ENCODE measurements around the gene CATSPERZ.
"Not testable (repeated sequence)": the region's sequence is repeated elsewhere in the genome, so short reads cannot be mapped to it uniquely, and the experiment has no call there.

Gene CATSPERZ

DNA sequence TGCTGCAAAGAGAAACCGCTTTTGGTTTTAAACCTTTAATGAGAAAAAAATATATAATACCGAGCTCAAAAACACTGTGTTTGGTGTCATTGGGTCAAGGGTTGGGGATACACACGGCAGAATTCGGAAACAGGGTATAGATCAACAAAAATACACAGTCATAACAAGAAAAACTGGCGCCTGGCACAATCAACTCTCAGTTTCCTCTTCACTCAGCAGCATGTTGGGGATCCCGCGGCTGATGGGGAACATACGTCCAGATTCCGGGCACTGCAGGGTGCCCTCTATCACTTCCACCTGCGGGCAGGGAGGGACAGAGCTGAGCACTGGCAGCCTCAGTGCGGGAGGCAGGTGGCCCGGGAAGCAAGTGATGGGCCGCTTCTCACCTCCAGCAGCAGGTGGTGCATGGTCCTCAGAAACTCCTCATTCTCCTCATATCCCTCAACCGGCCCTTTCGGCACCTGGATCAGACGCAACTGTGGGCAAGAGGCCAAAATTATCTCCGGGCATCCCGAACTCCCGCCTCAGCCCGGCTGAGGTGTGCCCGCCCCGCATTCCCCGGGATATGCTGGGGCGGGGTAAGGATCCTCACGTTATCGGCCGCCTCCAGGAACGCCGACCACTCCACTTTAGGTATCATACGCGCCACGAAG, 16.6 kb downstream of the CATSPERZ start:
- peak overlapping the region; percentile 99 for H3K27ac Mint-ChIP-seq
- H3K4me1 Mint-ChIP-seq = peaks cover 44% of the 10 kb centered on the region
- peaks cover 40% of the 10 kb centered on the region for H3K36me3 Mint-ChIP-seq
- no peaks in the 10 kb centered on the region for H3K27me3 Mint-ChIP-seq
- ATAC-seq = peak; percentile 3
- H3K9me3 Mint-ChIP-seq = no peaks in the 10 kb centered on the region
- H3K4me3 Mint-ChIP-seq = peak overlapping the region; percentile 91

DNA sequence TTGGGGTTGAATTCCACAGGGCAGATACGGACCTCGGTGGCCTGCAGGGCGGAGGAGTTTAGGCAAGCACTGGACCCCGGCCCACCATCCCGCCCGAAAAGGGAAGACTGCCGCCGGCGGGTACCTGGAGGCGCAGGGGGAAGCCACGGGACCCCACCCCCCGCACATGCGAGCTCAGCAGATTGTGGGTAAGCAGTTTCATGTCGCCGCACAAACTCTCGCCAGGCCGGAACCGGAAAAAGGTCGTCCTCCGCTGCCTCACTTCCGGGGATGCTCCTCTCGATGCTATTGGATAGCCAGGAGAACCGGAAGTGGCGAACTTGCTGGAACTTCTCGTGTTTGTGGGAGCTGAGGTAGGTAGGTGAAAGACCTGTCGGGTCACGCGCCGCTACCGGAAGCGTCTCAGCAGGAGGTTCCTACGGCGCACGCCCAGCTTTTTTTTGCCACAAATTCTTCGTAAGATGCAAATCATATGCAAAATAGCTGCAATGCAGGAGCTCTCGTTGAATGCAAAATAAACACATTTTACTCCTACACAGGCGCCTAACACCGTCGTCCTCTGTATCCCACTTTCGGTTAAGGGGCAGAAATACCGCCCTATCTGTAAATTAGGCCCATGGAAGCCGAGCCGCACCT, 17.3 kb downstream of the CATSPERZ start, which contains the start of gene TRMT112:
TSS of gene TRMT112 (minus strand) at position 235 of the 636 bp plus-strand sequence. CDS start at position 202, 33 bp downstream.
- Mint-ChIP-seq H3K4me1 (peaks cover 42% of the 10 kb centered on the region), H3K27ac (peak within 1 kb of the TSS; percentile 99), H3K27me3 (no peaks in the 10 kb centered on the region), H3K4me3 (peak within 1 kb of the TSS; percentile 91), H3K9me3 (no peaks in the 10 kb centered on the region), H3K36me3 (peaks cover 45% of the 10 kb centered on the region)
- peak; percentile 88 for ATAC-seq

DNA sequence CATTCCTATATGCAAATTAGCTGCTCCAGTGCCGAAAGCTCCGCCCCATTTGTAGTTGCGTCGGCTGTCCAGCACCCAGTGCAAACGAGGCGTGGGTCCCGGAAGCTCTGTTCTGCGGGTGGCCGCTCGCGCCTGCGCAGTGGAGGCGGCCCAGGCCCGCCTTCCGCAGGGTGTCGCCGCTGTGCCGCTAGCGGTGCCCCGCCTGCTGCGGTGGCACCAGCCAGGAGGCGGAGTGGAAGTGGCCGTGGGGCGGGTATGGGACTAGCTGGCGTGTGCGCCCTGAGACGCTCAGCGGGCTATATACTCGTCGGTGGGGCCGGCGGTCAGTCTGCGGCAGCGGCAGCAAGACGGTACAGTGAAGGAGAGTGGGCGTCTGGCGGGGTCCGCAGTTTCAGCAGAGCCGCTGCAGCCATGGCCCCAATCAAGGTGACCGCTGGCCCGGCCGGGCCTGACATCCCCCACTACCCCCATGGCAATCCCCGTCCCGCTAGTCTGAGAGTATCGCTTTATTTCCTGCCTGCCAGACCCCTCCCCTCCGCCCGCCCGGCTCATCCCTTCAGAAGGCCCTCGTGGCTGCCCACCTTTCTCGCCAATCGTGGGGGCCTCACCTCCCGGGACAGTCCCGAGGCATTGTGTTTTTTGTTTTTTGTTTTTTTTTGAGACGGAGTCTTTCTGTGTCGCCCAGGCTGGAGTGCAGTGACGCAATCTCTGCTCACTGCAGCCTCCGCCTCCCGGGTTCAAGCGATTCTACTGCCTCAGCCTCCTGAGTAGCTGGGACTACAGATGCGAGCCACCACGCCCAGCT, 18.0 kb downstream of the CATSPERZ start, which contains the start of gene PRDX5:
TSS of gene PRDX5 (plus strand) at position 161 of the 805 bp plus-strand sequence. CDS start at position 256, 95 bp downstream.
- Mint-ChIP-seq H3K27me3 (no peaks in the 10 kb centered on the region), H3K4me3 (peak within 1 kb of the TSS; percentile 91), H3K9me3 (no peaks in the 10 kb centered on the region), H3K36me3 (peaks cover 38% of the 10 kb centered on the region), H3K27ac (peak within 1 kb of the TSS; percentile 99), H3K4me1 (peaks cover 34% of the 10 kb centered on the region)
- peak; percentile 91 for ATAC-seq

DNA sequence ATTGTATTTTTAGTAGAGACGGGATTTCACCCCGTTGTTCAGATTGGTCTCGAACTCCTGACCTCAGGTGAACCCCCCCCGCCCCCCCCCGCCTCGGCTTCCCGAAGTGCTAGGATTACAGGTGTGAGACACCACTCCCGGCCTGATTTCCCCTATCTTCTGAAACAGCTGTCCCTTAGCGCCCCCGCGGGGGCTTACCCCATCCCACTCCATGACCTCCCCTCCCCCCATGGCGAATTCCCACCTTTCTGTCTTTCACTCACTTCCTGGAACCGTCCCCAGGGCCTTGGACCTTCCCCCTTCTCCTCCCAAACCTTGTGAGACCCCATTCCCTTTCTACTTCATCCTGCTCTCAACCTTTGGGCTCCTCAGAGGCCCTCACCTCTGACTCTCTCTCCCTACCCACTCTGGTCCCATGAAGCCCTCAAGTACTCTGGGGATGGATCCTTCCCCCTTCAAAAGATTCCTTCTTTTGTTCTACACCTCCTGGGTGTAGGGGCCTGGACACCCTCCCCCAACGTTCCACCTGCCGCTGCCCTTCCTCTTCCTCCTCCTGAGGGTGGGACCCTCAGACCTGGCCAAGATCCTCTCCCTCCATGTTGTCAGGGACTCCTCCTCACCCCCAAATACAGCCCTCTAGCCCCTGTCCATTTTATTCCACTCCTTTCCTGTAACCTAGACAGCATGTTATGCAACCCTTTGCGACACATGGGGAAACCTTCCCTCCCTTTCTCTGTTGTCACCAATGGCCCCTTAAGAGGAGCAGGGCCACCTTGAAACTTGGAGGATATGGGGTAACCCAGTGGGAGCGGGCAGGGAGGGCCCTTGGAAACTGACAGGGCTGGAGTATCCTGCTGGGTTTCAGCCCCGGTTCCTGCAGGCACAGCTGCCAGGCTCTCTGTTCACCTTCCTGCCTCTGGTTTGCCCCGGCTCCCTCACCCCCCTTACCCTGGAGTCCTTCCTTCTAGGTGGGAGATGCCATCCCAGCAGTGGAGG, 18.9 kb downstream of the CATSPERZ start:
- Mint-ChIP-seq H3K27me3 (no peaks in the 10 kb centered on the region), H3K36me3 (peaks cover 36% of the 10 kb centered on the region), H3K4me1 (peaks cover 32% of the 10 kb centered on the region), H3K27ac (peak overlapping the region; percentile 99), H3K9me3 (no peaks in the 10 kb centered on the region), H3K4me3 (peak overlapping the region; percentile 91)
- ATAC-seq = no peak

DNA sequence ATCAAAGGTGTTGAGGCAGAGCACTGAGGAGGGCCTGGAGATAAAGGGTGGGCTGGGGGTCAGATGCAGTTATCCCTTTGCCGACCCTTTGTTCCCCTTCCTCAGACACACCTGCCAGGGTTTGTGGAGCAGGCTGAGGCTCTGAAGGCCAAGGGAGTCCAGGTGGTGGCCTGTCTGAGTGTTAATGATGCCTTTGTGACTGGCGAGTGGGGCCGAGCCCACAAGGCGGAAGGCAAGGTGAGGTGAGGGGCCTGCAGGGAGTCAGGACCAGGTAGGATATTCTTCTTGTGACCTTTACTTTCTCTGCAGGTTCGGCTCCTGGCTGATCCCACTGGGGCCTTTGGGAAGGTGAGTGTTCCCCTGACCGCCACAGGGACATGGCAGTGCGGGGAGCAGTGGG, 20.4 kb downstream of the CATSPERZ start:
- Mint-ChIP-seq H3K27ac (no peak overlapping the region), H3K27me3 (no peaks in the 10 kb centered on the region), H3K4me3 (no peak overlapping the region), H3K9me3 (no peaks in the 10 kb centered on the region), H3K4me1 (peaks cover 32% of the 10 kb centered on the region), H3K36me3 (peaks cover 25% of the 10 kb centered on the region)
- no peak for ATAC-seq

DNA sequence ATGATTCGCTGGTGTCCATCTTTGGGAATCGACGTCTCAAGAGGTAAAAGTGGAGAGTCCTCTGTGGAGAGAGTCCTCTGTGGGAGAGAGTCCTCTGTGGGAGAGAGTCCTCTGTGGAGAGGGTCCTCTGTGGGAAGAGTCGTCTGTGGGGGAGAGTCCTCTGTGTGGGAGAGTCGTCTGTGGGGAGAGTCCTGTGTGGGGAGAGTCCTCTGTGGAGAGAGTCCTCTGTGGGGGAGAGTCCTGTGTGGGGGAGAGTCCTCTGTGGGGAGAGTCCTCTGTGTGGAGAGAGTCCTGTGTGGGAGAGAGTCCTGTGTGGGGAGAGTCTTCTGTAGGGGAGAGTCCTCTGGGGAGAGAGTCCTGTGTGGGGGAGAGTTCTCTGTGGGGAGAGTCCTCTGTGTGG, 20.9 kb downstream of the CATSPERZ start:
- no peak overlapping the region for H3K4me3 Mint-ChIP-seq
- ATAC-seq = no peak
- H3K27ac Mint-ChIP-seq = no peak overlapping the region
- H3K36me3 Mint-ChIP-seq = peaks cover 25% of the 10 kb centered on the region
- H3K9me3 Mint-ChIP-seq = no peaks in the 10 kb centered on the region
- peaks cover 32% of the 10 kb centered on the region for H3K4me1 Mint-ChIP-seq
- H3K27me3 Mint-ChIP-seq = no peaks in the 10 kb centered on the region

DNA sequence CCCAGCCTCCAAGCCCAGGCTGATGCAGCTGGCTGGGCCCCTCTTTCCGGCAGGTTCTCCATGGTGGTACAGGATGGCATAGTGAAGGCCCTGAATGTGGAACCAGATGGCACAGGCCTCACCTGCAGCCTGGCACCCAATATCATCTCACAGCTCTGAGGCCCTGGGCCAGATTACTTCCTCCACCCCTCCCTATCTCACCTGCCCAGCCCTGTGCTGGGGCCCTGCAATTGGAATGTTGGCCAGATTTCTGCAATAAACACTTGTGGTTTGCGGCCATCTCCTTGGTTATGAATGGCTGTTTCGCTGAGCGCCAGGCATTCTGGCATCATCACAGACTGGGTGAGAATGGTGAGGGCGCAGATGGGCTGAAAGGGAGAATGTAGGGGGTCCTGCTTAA, 21.4 kb downstream of the CATSPERZ start:
- no peak for ATAC-seq
- H3K27ac Mint-ChIP-seq = no peak overlapping the region
- H3K4me3 Mint-ChIP-seq = no peak overlapping the region
- H3K4me1 Mint-ChIP-seq = peaks cover 26% of the 10 kb centered on the region
- H3K9me3 Mint-ChIP-seq = no peaks in the 10 kb centered on the region
- H3K36me3 Mint-ChIP-seq = peaks cover 25% of the 10 kb centered on the region
- no peaks in the 10 kb centered on the region for H3K27me3 Mint-ChIP-seq

DNA sequence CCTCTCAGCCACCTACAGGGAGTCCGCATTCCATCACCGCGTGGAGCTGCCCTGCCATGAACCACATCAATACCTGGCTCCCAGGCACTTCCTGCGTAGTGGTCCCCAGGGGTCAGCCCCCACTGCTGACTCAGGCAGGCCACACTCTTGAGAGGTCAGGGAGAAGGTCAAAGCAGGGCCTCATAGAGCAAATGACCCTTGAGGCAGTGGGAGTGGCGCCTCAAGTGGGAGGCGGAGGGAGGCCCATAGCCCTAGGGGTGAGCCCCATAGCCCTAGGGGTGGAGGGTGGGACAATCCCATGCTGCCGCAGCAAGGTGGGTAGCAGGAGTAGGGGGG, 22.7 kb downstream of the CATSPERZ start:
- no peak for ATAC-seq
- Mint-ChIP-seq H3K27me3 (no peaks in the 10 kb centered on the region), H3K27ac (no peak overlapping the region), H3K36me3 (peaks cover 25% of the 10 kb centered on the region), H3K4me3 (no peak overlapping the region), H3K4me1 (peaks cover 19% of the 10 kb centered on the region), H3K9me3 (peaks cover 3% of the 10 kb centered on the region)

DNA sequence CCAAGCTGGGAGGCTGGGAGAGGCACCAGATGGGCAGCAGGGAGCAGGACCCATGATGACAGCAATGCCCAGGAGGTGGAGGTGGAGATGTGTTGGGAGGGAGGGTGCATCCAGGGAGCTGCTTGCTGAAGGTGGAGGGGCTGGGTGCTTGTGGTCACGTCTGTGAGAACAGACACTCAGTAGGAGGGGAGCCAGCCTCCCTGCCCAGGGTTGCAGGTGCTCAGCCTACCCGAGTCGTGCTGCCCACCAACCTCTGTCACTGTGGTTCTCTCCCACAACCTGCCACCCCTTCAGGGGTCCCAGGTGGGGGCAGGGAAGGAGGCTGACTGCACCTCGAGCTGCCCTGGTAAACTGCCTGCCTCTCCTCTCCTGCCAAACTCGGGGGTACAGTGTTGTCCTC, 23.2 kb downstream of the CATSPERZ start:
- no peak overlapping the region for H3K4me3 Mint-ChIP-seq
- no peak overlapping the region for H3K27ac Mint-ChIP-seq
- ATAC-seq = no peak
- no peaks in the 10 kb centered on the region for H3K27me3 Mint-ChIP-seq
- peaks cover 3% of the 10 kb centered on the region for H3K9me3 Mint-ChIP-seq
- H3K4me1 Mint-ChIP-seq = peaks cover 19% of the 10 kb centered on the region
- peaks cover 25% of the 10 kb centered on the region for H3K36me3 Mint-ChIP-seq

DNA sequence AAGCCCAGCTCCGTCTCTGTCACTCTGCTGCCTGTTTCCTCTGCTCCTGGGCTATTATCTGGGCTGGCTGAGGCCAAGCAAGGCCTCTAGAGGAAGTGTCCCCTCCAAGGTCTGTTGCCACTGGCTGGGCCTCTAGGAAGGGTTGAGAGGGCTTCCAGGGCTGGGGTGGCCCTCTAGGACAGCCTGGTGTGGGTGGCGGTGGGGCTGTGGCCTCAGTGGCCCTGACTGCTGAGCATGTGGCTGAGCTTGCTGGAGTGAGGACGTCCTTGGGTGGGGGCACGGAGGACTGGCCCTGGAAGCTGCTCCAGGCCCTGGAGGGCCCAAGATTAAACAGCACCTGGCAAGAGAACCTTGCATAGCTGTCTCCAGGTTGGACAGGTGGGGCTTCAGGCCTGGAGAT, 23.8 kb downstream of the CATSPERZ start:
- H3K4me3 Mint-ChIP-seq, H3K9me3 Mint-ChIP-seq, ATAC-seq, H3K27ac Mint-ChIP-seq, H3K27me3 Mint-ChIP-seq: not testable (repeated sequence)
- peaks cover 15% of the 10 kb centered on the region for H3K4me1 Mint-ChIP-seq
- peaks cover 25% of the 10 kb centered on the region for H3K36me3 Mint-ChIP-seq

DNA sequence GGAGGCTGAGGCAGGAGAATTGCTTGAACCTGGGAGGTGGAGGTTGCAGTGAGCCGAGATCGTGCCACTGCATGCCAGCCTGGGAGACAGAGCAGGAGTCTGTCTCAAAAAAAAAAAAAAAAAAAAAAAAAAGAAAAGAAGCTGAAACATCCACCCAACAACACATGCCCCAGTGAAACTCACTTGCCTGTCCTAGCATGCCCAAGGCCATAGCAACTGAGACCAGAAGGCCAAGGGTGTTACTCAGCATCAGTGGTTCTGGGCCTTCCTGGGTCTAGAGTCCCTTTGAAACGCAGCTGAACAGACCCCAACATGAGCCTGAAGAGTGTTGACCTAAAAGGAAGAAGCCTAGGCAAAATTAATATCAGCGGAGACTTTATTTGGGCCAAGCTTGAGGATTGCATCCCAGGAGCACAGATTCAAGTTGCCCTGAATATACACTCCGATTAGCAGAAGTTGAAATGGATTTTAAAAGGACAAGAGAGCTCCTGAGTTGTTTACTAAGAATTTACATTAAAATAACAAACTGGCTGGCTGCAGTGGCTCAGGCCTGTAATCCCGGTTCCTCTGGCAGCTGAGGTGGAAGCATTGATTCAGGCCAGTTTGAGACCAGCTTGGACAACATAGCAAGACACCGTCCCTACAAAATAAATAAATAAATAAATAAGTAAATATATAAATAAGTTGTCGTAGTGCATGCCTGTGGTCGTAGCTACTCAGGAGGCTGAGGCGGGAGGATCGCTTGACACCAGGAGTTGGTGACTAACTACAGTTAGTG, 24.7 kb downstream of the CATSPERZ start:
- Mint-ChIP-seq H3K27ac (no peak overlapping the region), H3K9me3 (peaks cover 3% of the 10 kb centered on the region), H3K4me3 (no peak overlapping the region), H3K36me3 (peaks cover 25% of the 10 kb centered on the region), H3K27me3 (no peaks in the 10 kb centered on the region), H3K4me1 (peaks cover 6% of the 10 kb centered on the region)
- no peak for ATAC-seq

DNA sequence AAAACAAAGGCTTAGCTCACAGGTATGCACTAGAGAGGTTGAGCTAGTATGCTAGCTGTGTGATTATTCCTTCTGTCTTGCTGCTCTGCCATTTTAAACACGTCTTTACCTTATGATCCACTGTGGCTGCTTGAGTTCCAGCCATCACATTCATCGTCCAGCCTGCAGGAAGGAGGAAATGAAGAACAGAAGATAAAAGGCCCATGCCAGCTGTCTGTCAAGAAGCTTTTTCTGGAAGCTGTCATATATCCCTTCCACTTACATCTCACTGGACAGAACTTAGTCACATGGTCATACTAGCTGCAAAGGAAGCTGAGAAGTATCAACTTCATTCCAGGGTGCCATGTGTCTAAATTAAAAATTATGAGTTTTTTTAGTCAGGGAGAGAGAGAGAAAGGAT, 27.2 kb downstream of the CATSPERZ start:
- ATAC-seq = no peak
- Mint-ChIP-seq H3K27ac (no peak overlapping the region), H3K27me3 (no peaks in the 10 kb centered on the region), H3K4me3 (no peak overlapping the region), H3K9me3 (peaks cover 3% of the 10 kb centered on the region), H3K36me3 (no peaks in the 10 kb centered on the region), H3K4me1 (peaks cover 13% of the 10 kb centered on the region)

DNA sequence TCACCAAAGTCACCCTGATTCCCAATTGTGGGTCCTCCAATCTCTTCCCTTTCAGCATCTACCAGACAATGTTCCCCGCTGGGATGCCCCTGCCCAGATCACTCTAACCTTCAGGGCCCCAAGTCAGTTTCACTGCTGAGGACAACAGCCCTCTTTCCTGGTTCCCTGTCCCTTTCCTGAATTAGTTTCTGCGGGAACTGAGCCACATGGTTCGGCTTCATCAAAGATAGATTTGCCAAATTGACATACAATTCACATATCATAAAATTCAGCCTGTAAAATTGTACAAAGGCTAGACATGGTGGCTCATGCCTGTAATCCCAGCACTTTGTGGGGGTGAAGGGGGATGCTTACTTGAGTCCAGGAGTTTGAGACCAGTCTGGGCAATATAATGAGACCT, 27.8 kb downstream of the CATSPERZ start:
- ATAC-seq = no peak
- Mint-ChIP-seq H3K27ac (no peak overlapping the region), H3K4me1 (peaks cover 13% of the 10 kb centered on the region)

DNA sequence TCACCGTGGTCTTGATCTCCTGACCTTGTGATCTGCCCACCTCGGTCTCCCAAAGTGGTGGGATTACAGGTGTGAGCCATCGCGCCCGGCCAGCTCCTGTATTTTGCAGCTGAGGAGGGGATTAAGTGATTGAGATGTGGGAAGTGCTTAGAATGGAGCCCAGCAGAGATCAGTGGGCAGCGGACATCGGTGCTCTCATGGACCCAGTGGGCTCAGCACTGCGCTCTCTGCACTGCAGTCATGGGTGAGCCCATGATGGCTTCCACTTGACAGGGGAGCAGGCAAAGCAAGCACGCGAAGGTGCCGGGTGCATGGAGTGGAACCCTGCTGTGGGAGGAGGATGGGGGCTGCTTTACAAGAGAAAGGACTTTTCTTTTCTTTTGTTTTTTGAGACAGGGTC, 30.7 kb downstream of the CATSPERZ start:
- Mint-ChIP-seq H3K4me3 (no peak overlapping the region), H3K27ac (peak overlapping the region; percentile 36), H3K27me3 (no peaks in the 10 kb centered on the region), H3K4me1 (peaks cover 27% of the 10 kb centered on the region), H3K9me3 (peaks cover 3% of the 10 kb centered on the region), H3K36me3 (no peaks in the 10 kb centered on the region)
- no peak for ATAC-seq

More for the DNA sequence above, 27.8 kb downstream of the CATSPERZ start:
- Mint-ChIP-seq H3K27me3 (no peaks in the 10 kb centered on the region), H3K4me3 (no peak overlapping the region), H3K9me3 (peaks cover 3% of the 10 kb centered on the region), H3K36me3 (no peaks in the 10 kb centered on the region)
